Measurements from ENCODE around the gene BIRC3. TPM values are rescaled to one million over a fixed set of nuclear protein-coding genes. Genes with fewer than 3 reads are reported as not detected.
A peak's percentile ranks its signal among the peaks of the same experiment; 100 is the strongest.

BIRC3 gene
- total RNA-seq, 4 donors from 2014 or later = 3.4 to 30.2 (median 9.1) TPM

GRCh38 chr11:102286292-102286691 lies 31.0 kb upstream of the BIRC3 start:
- TF ChIP-seq CTCF (IDR thresholded peaks at IDR 0.05) = no peak
- ATAC-seq (ENCODE audit: low FRiP score) (no peak), DNase-seq (ENCODE audit: low spot score) (no peak)

GRCh38 chr11:102287964-102288724 lies 29.1 kb upstream of the BIRC3 start:
- no peak for TF ChIP-seq CTCF (IDR thresholded peaks at IDR 0.05)
- DNase-seq (ENCODE audit: low spot score) = no peak
- peak; percentile 77 for ATAC-seq (ENCODE audit: low FRiP score)

GRCh38 chr11:102288725-102289083 lies 28.6 kb upstream of the BIRC3 start:
- no peak for DNase-seq (ENCODE audit: low spot score)
- ATAC-seq (ENCODE audit: low FRiP score) = no peak
- no peak for TF ChIP-seq CTCF (IDR thresholded peaks at IDR 0.05)

- DNase-seq (ENCODE audit: low spot score) = no peak
- no peak for TF ChIP-seq CTCF (IDR thresholded peaks at IDR 0.05)
- peak; percentile 59 for ATAC-seq (ENCODE audit: low FRiP score)
Measured at GRCh38 chr11:102289592-102289991, 27.7 kb upstream of the BIRC3 start.

- TF ChIP-seq CTCF (IDR thresholded peaks at IDR 0.05) = no peak
- ATAC-seq (ENCODE audit: low FRiP score) = no peak
- DNase-seq (ENCODE audit: low spot score) = no peak
Measured at GRCh38 chr11:102291831-102292230, 25.5 kb upstream of the BIRC3 start.

- no peak for TF ChIP-seq CTCF (IDR thresholded peaks at IDR 0.05)
- ATAC-seq (ENCODE audit: low FRiP score) (no peak), DNase-seq (ENCODE audit: low spot score) (no peak)
Measured at GRCh38 chr11:102292933-102293332, 24.4 kb upstream of the BIRC3 start.

GRCh38 chr11:102293873-102294601 lies 23.2 kb upstream of the BIRC3 start:
- ATAC-seq (ENCODE audit: low FRiP score) = no peak
- DNase-seq (ENCODE audit: low spot score) = no peak
- no peak for TF ChIP-seq CTCF (IDR thresholded peaks at IDR 0.05)

Measured in omental fat pad (tissue), 4 donors.